Stimulated activated CD4-positive, alpha-beta T cell treated with anti-CD3 and anti-CD28 coated beads, Interleukin-1b, Interleukin-23, amount 100 ng/mL, for 1 hour (primary cell): ENCODE data around the gene TRIB2.
A peak's percentile ranks its signal among the peaks of the same experiment; 100 is the strongest.

Experiments used
- DNase-seq, 2 donors: peaks; one replicate each; pipeline ENCODE4 v3.0.0-alpha.2; 2020; ENCODE audit warnings: low read depth in 2 of 2

The TRIB2 gene

DNA sequence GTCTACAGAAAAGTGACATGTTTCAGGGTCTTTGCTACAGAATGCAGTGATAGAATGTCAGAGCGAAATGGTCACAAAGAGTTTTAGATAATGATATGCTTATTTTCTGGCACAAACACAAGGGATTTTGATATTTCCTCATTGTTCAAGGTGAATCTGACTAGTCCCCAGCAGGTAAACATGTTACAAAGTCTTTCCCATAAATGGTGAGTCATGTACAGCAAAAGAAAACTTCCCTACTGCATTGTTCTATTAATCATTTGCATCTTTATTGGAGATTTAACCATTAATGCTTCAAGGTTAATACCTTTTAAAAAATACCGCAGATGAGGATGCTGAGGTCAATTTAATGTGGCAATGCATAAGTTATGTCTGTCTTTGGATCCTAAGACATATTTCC lies 19.1 kb upstream of the TRIB2 start:
- DNase-seq, result no peak

DNA sequence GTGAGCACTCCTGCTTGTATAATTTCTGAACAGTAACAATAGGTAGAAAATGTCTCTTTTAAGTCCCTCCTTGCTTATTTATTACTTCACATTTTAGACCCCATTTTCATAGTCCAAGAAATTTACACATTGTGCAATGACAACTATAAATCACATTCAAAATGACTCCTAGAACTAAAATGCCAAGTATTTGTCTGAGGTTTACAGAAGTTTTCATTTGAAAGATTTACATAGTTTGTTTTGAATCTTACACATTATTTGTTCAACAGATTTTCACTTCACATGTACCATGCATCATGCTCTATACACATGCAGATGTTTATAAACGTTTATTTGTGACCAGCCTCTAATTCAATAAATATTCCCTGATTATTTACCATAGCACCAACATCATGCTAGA lies 15.7 kb upstream of the TRIB2 start:
- no peak for DNase-seq

DNA sequence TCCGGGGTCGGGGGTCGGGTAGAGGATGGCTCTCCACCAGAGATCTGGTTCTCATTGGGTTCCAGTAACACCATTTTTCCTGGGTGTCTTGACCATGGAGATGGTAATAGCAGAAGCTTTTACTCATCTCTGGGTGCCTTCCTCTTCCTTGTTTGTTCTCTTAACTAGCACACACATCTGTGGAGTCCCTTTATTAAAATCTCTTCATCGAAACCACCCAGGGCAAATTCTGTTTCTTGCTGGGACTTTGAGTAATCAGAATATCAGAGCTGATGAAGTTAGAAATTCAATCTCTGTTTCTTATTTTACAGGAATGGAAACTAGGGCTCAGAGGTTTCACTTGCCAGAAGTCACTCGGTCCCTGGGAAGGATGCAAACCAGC lies 15.0 kb upstream of the TRIB2 start:
- DNase-seq, result no peak

DNA sequence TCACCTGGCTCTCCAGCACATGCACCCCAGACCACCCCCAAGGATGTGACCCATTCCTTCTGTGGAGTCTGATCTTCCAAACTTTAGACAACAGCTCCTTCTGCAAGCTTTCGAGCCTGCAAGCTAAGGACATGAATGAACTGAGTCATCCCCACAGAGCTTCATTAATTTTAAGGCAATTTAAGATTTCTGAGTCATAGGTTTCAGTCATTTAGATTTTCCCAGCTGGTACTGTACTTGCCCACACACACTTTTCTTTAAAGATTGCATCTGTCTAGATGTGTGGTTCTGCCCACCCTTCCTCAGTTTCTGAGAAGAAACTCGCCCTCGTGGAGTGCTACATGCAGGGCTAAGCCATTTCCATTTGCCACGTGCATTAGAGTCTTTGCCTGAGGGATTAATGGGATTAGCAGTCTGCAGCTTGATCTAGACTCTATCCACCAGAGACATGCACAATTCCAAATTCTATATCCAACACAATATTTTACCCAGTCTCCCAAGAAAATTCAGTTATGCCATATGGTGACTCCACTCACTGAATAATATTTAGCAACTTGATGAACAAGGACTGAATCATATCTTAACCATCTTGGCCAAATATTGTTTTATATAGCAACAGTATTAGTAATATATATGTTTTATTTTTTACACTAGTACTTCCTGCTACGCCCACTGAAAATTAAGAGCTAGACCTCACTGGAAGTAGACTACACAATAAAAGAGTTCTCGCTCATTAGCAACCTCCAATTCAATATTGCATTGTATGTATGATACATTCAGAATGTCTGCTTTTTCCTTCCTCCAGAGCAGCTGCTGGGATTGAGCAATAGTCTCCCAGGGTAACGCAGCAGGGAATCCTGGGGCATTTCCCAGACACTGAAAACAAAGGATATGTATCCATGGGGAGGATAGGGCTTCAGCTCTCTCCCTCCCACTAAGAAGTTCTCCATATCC lies 14.3 kb upstream of the TRIB2 start:
- DNase-seq, result no peak

DNA sequence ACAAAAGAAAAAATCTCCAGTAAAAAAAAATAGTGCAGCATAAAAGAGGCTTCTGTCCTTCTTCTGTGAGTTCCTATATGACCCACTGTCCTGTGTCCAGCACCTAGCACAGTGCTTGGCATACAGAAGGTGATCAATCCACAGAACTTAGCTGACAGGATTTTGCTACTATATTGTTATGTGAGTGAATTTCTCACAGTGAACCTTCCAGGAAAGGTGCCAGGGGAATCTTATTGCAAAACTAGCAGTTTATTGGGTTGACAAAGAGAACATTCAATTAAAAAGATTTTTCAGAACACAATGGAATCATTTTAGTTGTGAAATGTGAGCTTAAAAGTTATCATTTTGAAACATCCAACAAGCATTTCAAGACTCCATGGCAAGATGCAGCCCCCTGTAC lies 12.4 kb upstream of the TRIB2 start:
- no peak for DNase-seq

DNA sequence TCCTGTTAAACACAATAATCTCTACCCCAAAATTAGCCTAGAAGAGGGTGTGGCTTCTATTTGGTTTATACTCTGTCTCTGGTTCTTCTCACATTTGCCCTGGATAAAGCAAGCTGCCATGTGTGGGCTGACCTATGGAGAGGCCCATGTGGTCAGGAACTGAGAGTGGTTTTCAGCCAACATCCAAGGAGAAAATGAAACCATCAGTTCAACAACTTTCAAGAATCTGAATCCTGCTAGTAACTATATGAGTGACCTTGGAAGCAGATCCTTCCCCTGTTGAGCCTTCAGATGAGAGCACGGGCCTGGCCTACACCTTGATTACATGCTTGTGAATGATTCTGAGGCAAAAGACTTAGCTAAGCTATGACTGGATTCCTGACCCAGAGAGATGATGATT lies 11.5 kb upstream of the TRIB2 start:
- no peak for DNase-seq

DNA sequence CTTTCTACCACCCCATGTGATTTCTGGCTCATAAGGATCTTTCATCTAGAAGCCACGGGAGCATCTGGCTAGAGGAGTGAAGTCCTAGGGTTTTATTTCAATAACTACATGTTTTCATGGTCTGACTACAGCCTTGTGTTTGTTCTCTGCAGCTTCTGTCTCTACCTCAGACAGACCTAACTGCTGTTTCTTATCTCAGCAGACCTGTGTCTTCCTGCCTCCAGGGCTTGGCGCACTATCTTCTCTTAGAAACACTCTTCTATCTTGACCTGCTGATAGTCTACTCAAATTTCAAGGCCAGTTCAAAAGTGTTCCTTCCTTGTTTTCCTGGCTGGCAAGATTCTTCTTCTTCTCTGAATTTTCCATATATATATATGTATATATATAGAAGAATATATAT lies 11.0 kb upstream of the TRIB2 start:
- no peak for DNase-seq

DNA sequence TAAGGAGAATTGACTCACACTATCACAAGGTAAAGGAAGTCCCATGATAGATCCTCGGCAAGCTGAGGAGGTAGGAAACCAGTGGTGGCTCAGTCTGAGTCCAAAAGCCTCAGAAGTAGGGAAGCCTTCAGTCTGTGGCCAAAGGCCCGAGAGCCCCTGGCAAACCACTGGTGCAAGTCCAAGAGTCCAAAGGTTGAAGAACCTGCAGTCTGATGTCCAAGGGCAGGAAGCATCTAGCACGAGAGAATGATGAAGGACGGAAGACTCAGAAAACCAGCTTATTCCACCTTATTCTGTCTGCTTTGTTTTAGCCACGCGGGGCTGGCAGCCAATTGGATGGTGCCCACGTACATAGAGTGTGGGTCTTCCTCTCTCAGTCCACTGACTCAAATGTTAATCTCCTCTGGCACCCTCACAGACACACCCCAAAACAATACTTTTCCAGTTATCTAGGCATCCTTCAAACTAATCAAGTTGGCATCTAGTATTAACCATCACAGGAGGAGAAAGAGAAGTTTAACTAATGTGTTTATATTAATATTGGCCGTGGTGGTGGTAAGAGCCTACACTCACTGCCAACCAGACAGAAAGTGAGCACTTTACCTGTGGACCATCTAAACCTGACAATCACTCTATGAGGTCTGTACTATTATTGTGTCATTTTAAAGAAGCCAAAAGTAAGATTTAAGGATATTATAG lies 8.1 kb upstream of the TRIB2 start:
- DNase-seq, result no peak

DNA sequence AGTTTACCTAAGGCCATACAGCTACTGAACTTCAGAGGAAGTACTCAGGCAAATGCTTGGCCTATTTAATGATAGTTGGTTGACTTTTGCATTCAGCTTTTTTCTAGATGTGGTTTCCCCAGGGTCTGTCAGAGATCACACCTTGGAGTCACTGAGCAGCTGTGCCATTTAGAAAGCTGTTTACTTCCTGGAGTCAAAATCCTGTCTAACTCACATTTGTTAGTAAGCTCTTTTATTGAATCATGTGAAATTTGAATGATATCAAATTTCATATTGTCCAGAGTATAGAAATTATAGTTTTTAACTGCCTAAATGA lies 7.6 kb upstream of the TRIB2 start:
- no peak for DNase-seq

DNA sequence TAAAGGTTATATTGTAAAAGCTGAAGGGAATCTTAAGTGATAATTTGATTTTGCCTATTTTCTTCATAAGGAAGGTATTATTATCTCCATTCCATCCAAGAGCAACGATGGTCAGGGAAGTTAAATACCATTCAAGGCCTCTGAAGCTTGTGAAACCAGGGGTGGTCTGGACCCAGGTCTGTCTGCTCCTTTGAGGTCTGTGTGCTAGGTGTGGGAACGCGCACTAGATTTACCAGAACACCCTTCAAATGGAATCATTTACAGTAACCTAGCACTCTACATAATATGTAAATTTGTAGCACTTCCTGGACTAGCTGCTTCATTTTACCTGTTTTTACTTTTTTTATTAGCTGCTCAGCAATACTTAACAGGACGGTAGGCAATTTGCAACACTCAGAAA lies 6.4 kb upstream of the TRIB2 start:
- DNase-seq, result no peak

DNA sequence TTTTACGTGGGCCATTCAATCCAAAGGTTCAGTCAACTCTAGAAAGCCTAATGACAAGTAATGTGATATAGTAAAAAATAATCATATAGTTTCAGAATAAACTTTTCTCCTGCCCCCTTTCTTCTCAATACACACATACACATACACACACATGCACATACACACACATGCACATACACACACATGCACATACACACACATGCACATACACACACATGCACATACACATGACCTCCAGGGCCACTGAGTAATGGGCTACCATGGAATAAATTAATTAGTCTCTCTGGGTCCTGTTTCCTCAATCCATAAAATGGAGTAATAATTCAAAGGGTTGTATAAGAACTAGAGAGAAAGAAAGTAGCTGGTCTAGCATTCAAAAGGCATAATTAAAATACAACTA lies 5.4 kb upstream of the TRIB2 start:
- DNase-seq, result no peak

DNA sequence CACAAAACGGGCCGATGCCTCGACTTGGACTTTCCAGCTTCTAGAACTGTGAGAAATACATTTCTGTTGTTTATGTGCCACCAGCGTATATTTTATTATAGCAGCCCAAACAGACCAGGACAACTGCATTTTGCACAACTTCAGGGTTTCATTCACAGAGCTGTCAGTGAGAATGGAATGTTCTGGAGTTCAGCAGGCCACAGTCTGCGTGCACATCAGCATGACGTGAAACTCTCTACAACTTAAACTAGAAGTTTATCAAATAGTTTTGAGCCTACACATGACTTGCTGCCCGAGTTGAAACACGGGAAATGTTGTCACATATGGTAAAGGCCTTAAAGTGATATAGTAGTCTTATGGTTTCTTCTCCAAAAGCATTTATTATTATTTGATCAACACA lies 3.9 kb upstream of the TRIB2 start:
- DNase-seq, result no peak

DNA sequence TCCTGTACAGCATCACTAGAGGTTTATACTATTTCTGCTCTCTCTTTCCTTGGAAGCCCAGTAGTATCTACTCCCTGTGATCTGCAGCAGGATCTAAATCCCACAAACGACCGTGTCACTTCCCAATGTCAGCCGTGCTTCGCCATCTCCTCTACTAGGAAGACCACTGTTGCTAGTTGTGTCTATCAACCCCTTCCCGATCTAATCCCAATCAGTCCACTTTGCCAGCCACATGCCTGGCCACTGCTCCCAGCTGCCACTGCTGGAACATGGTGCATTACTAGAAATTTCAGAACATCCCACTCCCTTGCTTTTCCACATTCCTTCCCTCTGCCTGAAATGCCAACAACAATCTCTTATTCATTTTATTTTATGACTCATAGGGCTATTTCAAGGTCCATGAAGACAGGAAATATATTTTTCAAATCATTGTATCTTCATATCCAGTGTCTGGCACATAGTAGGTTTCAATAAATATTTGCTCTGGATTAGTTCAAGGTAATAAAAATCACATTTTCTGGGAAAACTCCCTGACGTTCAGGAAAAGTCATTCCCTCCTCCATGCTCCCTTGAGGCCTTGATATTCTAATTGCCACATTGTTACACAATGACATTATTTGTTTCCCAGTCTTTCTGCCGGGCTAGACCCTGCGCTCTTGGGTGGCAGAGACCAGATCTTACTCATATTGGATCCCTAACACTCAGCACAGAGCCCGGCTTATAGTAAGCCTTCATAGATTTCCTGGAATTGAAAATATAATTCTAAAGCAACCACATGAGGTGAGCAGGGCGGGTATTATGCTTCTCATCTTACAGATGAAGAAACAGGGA lies 2.1 kb upstream of the TRIB2 start:
- no peak for DNase-seq

DNA sequence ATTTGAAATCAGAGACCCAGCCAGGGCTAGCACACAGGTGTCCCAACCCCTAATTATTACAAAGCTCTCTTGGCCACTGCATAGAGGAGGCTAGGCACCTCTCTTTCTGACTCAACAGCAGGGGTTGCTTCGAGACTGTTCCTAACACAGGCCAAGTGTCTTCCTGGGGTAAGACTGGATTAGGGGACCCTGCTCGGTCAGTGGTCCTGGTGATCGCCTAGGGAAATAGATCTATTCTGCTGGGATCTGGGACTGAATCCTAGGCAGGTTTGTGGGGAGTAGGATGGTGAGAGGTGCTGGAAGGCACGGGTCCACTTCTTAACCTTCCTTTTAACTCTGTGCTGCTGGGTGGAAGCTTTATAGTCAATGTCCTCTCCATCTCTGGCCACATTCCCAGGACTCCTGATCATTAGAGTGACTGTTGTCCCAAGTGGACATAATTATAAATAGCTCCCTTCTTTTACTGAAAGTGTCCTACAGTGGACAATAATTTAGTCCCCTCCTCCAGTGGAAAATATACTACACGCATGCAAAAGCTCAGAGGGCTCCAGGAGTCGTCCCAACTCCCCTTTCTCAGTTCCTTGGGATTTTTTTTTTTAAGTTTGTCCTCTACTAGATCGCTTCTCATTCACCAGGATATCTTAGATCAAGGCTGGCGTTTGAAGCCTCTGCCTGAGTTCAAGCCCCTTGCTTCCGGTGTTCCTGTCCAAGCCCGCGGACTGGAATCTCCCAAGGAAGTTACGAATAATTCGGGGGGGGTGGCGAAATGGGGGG lies 1.3 kb upstream of the TRIB2 start:
- no peak for DNase-seq

DNA sequence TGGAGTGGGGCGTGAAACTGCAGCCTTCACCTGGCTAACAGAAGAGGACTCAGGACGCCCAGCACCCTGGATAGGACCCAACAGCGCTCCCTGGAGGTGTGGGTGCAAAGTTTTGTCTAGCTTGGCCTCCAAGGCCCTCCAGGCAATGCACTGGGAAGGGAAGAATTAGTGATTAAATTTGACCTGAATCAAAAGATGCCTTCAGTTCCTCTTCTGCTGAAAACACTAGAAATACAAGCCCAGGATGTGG lies 779 bp upstream of the TRIB2 start:
- DNase-seq, result peak; percentile 59 to 63

DNA sequence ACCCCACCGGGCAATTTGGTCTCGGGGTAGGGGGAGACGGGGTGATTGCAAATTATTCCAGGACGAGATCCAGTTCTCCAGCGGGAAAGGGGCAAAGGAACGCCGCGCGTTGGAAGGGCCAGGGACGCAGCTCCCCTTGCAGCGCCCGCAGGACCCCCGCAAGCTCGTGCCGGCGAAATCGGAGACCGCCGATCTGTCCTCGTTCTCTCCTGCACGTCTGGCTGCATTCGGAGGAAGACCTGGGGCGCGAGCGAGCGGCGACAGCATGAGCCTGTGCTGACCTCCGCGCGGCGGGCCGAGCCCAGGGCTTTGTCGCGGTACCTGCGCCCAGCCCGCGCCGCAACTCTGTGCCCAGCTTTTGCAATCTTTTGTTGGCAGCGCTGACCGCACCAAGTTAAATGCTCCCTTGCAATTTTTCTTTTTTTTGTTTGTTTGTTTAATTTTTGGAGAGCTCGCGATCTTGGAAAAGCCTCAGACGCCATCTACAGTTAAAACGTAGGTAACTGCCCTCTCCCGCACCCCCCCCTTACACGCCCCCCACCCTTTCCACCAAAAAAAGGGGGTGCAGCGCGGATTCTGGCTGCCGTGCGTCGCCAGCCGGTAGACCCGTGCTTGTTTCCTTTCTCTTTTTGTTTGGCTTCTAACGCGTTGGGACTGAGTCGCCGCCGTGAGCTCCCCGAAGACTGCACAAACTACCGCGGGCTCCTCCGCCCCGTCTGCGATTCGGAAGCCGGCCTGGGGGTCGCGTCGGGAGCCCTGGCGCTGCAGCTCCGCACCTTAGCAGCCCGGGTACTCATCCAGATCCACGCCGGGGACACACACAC lies 667 bp downstream of the TRIB2 start:
- no peak for DNase-seq

DNA sequence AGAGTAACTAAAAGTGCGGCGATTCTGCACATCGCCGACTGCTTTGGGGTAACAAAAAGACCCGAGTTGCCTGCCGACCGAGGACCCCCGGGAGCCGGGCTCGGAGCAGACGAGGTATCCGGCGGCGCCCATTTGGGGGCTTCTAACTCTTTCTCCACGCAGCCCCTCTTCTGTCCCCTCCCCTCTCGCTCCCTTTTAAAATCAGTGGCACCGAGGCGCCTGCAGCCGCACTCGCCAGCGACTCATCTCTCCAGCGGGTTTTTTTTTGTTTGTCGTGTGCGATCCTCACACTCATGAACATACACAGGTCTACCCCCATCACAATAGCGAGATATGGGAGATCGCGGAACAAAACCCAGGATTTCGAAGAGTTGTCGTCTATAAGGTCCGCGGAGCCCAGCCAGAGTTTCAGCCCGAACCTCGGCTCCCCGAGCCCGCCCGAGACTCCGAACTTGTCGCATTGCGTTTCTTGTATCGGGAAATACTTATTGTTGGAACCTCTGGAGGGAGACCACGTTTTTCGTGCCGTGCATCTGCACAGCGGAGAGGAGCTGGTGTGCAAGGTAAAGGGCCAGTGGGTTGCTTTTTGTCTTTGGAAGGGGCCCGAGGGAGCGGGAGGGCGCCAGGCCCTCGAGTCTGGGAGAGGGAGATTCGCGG lies 1.4 kb downstream of the TRIB2 start:
- no peak for DNase-seq

DNA sequence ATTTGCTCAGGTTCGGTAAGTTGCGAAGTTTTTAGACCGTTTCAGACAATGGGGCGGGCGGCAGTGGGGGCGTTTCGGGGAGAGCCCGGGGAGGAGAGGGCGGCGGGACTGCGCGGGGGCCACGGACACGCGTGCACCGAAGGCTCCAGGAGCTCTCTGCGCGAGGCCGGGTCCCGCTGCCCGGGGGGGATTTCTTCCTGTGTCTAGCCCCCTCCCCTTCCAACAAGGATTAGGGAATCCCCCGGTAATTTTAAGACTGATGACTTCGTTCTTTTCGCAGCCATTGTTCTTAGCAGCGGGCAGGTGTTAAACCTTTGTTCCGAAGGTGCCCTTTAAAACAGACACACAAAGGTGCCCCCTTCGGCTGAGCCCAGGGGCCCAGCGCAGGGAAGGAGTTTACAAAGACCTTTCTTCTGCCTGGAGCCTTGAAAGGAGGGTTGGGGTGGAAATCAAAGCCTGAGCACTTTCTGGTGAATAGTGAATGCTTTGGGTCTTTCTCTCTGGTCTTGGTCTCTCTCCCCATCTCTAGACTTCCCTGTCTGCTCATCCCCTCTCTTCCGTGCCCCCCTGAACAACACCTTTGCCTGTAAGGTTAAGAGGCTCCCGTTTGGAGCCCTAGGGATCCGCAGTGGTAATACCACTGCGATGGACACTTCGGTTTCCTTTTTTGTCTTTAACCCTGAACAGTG lies 2.1 kb downstream of the TRIB2 start:
- DNase-seq, result no peak

DNA sequence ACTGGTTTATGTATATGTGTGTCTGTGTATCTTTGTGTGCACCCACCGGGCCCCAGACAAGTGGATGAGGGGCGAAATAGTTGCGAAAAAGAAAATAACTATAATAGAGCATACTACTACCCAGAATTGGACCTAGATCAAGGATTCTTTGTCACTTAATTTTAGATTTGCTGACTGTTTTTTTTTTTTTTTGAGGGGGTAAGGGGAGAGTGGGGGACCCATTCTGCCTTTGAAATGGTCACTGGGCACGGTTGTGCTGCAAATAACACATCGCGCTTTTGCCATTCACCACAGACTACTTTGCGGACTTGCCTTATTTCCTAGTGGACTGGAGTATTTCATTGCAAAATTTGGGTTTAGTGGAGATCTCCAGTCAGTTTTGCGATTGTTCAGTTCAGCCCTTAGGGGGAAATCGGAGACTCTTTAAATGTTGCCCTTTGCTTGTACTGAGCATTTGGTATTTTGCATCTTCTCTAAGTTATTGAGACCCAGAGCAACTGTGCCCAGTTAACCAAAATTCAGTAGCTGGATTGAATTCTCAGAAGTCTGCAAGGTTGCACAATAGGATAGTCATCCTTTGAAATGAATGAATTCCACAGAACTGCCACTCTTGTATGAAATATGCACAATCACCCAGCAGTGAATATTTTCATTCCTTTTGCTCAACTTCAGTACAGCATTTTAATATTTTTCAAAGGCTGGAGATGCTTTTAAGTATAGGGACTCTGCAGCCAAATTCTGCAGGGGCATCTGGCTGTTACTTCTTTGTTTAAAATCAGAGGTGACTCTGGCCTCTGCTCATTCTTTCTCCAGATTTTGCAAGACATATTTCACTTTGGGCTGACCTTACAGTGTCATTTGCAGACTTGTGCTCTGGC lies 2.9 kb downstream of the TRIB2 start:
- no peak for DNase-seq
